GM21360 (cell line): ENCODE data around the gene WWOX.

ENCODE experiments used
- ATAC-seq: cut with Tn5 transposase; IDR thresholded peaks from one replicate; pipeline ENCODE4 v1.9.1; 2021; ENCODE audit warnings: mild to moderate bottlenecking, moderate library complexity; ENCODE audit not compliant: unreplicated experiment

WWOX gene

DNA sequence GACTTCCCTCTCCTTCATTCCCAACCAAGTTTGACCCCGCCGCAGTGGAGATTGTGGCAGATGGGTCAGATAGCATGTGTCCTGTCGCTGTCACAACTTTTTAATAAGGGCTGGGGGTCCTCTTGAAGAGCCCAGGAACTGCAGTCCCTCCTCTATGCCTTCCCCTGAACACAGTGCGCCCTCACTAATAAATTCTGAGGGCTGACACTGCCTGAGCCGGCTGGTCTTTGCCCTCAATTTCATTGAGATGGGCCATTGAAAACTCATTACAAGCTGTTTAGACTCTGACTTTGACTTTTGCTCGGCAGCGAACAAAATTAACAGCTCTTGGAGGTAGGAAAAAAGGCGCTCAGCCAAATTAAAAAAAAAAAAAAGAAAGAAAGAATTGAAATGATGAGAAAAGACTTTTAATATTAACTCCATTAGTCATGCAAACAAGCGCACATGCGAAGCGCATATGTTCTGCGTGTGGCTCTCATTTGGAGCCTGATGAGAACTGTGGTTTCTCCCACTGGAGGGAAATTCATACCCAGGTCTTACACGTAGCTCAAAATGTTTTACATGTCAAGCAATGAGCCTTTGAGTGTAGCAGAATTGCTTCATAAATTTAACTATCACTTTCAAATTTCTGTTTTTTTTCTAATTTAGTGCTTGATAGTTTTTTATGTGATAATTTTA, 704.7 kb downstream of the WWOX start:
- no peak for ATAC-seq

GRCh38 chr16:78805556-78805955, 706.1 kb downstream of the WWOX start:
- no peak for ATAC-seq

GRCh38 chr16:78811247-78811646, 711.8 kb downstream of the WWOX start:
- ATAC-seq = no peak

DNA sequence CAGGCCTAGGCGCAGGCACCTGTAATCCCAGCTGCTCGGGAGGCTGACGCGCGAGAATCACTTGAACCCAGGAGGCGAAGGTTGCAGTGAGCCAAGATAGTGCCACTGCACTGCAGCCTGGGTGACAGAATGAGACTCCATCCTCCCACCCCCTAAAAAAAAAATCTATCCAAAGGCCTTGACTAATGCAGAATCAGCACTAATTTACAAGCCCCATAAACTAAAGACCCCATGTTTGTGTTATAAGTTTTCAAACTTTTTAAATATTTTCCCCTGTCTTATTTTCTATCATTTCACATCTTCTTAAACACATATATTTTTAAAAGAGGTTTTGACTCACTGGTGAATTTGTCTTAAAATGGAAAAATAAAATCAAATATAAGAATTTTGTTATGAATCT, 713.1 kb downstream of the WWOX start:
- no peak for ATAC-seq

GRCh38 chr16:78813661-78814311, 714.3 kb downstream of the WWOX start:
- no peak for ATAC-seq

GRCh38 chr16:78815713-78816112, 716.3 kb downstream of the WWOX start:
- ATAC-seq = no peak

- no peak for ATAC-seq
These were observed 717.2 kb downstream of the WWOX start for GRCh38 chr16:78816499-78817195.

GRCh38 chr16:78817200-78817739, 717.8 kb downstream of the WWOX start:
- no peak for ATAC-seq

- ATAC-seq = no peak
These were observed 721.9 kb downstream of the WWOX start for GRCh38 chr16:78821335-78821734.

DNA sequence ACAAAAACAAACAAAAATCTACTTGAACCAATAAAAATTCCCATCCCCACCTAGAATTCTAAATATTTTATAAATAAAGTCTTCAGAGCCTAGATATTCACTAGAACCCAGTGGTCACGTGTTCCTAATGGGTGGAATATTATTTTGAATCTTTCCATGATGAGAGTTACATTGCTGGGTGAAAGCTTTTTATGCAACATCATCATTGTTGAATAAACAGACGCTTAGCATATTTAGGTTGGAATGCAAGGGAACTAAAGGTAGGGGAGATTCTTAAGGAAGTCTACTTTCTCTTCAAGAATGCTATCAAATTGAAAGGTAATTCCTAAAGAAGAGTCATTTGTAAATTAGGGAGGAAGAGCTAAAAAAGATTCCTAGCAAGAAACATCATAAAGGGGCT, 723.1 kb downstream of the WWOX start:
- no peak for ATAC-seq

GRCh38 chr16:78823027-78823426, 723.6 kb downstream of the WWOX start:
- ATAC-seq = no peak

GRCh38 chr16:78829280-78829679, 729.8 kb downstream of the WWOX start:
- ATAC-seq = no peak

DNA sequence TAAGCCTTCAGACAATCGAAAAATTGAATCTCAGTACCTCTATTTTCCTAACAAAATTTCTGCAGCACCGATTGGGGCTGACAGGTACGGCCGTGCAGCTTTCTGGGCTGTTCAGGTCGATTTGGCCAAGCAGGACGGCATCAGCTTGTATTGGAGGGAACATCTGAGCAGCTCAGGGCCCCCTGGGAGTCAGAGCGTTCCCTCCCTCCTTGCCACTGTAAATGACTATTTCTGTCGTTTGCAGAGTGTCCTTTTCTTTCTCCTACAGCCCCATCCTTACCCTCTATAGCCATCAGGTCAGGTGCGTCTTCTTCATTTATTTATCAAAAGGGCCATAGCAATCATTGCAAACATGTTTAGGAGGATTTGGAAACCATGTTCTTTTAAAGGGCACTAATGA, 731.1 kb downstream of the WWOX start:
- no peak for ATAC-seq

DNA sequence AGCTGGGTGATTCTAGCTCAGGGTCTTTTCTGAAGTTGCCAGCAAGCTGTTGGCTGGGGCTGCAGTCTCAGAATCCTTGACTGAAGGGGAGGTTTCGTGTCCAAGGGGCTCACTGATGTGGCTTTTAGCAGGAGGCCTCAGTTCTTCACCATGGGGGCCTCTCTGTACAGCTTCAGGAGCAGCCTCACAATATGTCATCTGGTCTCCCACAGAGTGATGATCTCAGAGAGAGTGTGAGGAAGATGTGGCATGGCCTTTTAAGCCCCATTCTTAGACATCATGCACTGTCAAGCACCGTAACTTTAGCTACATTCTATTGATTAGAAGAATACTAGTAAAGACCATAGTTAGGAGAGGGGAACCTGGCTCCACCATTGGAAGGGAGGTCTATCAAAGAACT, 732.6 kb downstream of the WWOX start:
- ATAC-seq = no peak

- no peak for ATAC-seq
These were observed 737.5 kb downstream of the WWOX start for GRCh38 chr16:78836802-78837491.

- ATAC-seq = no peak
These were observed 738.3 kb downstream of the WWOX start for GRCh38 chr16:78837706-78838105.

DNA sequence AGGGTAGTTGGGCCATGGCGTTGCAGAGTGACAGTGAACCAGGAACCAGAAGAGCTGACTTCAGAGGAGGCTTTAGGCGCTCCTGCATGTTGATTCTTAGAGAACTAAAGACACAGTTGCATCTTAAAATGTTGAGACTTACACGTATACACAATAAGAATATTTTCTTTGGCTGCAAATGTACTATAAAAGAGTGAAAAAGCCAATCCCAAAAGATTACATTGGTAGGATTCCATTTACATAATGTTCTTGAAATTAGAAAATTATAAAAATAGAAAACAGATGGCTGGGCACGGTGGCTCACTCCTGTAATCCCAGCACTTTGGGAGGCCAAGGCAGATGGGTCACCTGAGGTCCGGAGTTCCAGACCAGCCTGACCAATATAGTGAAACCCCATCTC, 738.8 kb downstream of the WWOX start:
- no peak for ATAC-seq

DNA sequence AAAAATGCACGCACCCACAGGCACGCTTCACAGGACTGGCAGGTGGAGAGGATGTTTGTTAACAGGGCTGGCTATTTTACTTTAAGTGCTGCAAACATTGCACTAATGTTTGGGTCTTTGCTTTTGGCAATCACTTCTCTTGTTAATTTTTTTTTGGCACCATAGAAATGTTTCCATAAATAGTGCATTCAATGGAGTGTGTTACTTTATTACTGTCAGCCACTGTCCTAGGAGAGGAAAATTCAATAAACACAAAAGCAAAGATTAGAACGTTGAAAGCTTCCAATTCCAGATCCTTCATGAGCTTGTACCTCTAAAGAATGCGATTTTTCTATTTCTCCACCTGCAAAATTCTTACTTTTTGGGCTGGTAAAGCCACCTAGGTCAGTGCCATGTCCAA, 743.5 kb downstream of the WWOX start:
- no peak for ATAC-seq

DNA sequence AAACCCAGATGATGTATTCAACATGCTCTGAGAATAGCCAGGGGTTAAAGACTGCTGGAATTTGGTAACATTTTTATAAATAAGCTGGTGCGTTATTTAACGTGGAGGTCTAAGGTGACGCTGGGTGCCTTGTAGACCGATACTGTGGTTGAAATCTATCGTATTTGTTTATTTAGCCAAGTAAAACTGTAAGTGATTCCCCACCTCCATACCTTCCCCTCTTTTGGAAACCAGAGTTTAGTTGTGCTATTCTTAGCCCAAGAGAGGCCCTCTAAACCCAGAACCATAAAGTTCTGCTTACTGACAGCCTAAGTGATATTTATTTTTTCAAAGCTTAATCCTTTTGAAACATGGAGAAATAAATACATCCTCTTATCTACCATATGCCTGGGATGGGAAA, 744.5 kb downstream of the WWOX start:
- no peak for ATAC-seq

DNA sequence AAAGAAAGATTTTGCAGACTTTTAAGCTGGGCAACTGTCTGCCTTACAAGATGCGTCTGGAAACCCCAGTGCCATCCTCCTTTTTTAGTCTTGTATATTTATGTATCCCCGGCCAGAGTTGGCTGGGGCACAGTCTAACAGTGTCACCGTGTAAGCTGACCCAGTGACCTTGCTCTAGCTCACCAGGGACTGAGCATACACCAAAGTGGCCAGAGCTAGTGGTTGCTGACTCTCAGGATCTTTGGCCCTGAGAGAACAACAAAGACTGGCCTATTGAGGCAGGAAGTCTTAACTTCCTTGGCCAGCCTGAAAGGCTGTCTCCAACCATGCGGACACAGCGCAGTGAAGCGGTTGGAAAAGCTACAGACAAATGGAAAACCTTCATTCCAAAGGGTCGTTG, 745.2 kb downstream of the WWOX start:
- ATAC-seq = no peak

GRCh38 chr16:78851266-78851665, 751.8 kb downstream of the WWOX start:
- no peak for ATAC-seq
